Transverse colon (tissue), 4 donors: ENCODE measurements around the gene GPATCH11. TPM values are rescaled to one million over a fixed set of nuclear protein-coding genes. Genes with fewer than 3 reads are reported as not detected.

ENCODE experiments used
- DNase-seq: peaks from one replicate; pipeline ENCODE4 v3.0.0-alpha.2; 2019
- H3K27ac ChIP-seq, 4 donors: fragments of 200-600 bp; sonication (generic); 2 replicates each; pipeline ENCODE4 v1.5.1; 2016 to 2018; ENCODE audit warnings: inconsistent platforms in 4 of 4
- H3K27me3 ChIP-seq: fragments of 200-600 bp; sonication (generic); 2 replicates; pipeline ENCODE4 v1.5.1; 2017; ENCODE audit warnings: inconsistent platforms
- H3K36me3 ChIP-seq, 4 donors: fragments of 200-600 bp; sonication (generic); 2 replicates each; pipeline ENCODE4 v1.5.1; 2017 to 2019; ENCODE audit warnings: inconsistent platforms in 4 of 4
- H3K4me1 ChIP-seq, 4 donors: fragments of 200-600 bp; sonication (generic); 2 replicates each; pipeline ENCODE4 v1.5.1; 2017 to 2020; ENCODE audit warnings: inconsistent platforms in 4 of 4
- H3K4me3 ChIP-seq, 4 donors: fragments of 200-600 bp; sonication (generic); 1 replicate in 1 of 4; 2 replicates in 3 of 4; pipeline versions ENCODE4 v1.5.1 to v1.6.1; 2017 to 2019; ENCODE audit warnings: inconsistent platforms in 4 of 4
- H3K9me3 ChIP-seq, 2 donors: fragments of 200-600 bp; sonication (generic); 2 replicates each; pipeline ENCODE4 v1.5.1; 2017 to 2019; ENCODE audit warnings: inconsistent platforms in 2 of 2
- CTCF ChIP-seq, 5 experiments: fragments of 200-600 bp in 3 of 5; fragments of 450-650 bp in 2 of 5; sonication (generic) in 3 of 5; IDR thresholded peaks; 1 replicate in 2 of 5; 2 replicates in 3 of 5; pipeline ENCODE4 v1.5.1; 2016 to 2017; ENCODE audit warnings: antibody characterized with exemption in 5 of 5, inconsistent platforms in 3 of 5, mild to moderate bottlenecking in 2 of 5, moderate library complexity in 1 of 5
- EP300 ChIP-seq: sonication (generic); formaldehyde crosslinking; IDR thresholded peaks from one replicate; pipeline ENCODE4 v1.6.1; 2017; ENCODE audit warnings: antibody characterized with exemption, low read depth
- POLR2A ChIP-seq: fragments of 450-650 bp; IDR thresholded peaks from one replicate; pipeline ENCODE4 v1.6.1; 2016; ENCODE audit warnings: antibody characterized with exemption, mild to moderate bottlenecking, moderate library complexity
- POLR2AphosphoS5 ChIP-seq, 3 donors: sonication (generic); formaldehyde crosslinking; IDR thresholded peaks; one replicate each; pipeline ENCODE4 v1.6.1; 2016; ENCODE audit warnings: antibody characterized with exemption in 3 of 3
- WGBS, 2 donors: methylation state at CpG; one replicate each; pipeline ENCODE4 v1.1.5; 2018; ENCODE audit warnings: low coverage in 1 of 2; 5-methylcytosine and 5-hydroxymethylcytosine counted together
- in situ Hi-C, 4 donors: fragments of 200-750 bp; cut with MboI; loops; one replicate each; pipeline versions ENCODE4 v1.15.0 to v1.15.1; 2017; ENCODE audit warnings: low sequenced_read_pairs in 3 of 4, low pct_ligation_motif_present in 1 of 4, low pct_unique_long_range_greater_than_20kb in 1 of 4
- intact Hi-C: fragments of 100-400 bp; cut with DNase I; formaldehyde crosslinking; loops from one replicate; pipeline ENCODE4 v1.15.1; 2023; ENCODE audit warnings: low total_unique reads
- total RNA-seq, 4 donors: library from RNA; depleted of rRNA; stranded (reverse); fragments of >200 nt; gene quantifications; one replicate each; pipeline ENCODE4 v1.1.0, GENCODE V29; 2016

The GPATCH11 gene
- total RNA-seq, 4 donors from 2014 or later = 0.20 to 7.9 (median 5.7) TPM

GRCh38 chr2:37105150-37105549, 20.8 kb downstream of the GPATCH11 start:
- intact Hi-C loops (no loop called here), in situ Hi-C loops (no loop called here)
- Histone ChIP-seq H3K4me1 (no peaks in the 10 kb centered on the region), H3K27ac (no peak overlapping the region), H3K9me3 (no peaks in the 10 kb centered on the region), H3K4me3 (no peak overlapping the region), H3K36me3 (peaks cover 0 to 43% (median 17%) of the 10 kb centered on the region in 4 donors), H3K27me3 (no peaks in the 10 kb centered on the region)
- DNase-seq = no peak
- WGBS, 2 donors = 82 to 85% methylated on average over 4 to 5 of the region's 5 CpGs
- no peak for TF ChIP-seq POLR2AphosphoS5 (IDR thresholded peaks at IDR 0.05)
- no peak for TF ChIP-seq CTCF (IDR thresholded peaks at IDR 0.05)
- TF ChIP-seq EP300 = no peak
- no peak for TF ChIP-seq POLR2A

DNA sequence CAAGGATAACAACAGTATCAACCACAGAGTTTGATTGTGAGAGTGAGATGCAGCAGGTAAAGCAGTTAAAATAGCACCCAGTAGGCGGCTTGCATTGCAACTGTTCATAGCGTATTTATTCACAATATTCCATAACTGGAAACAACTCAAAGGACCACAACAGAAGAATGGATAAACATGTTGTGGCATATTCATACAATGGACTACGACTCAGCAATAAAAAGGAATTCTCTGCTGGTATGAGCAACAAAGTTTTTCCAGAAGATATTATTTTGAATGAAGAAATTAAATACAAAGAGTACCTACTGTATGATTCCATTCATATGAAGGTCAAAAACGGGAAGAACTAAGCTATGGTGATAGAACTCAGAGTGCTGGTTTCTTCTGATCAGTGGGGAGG, 25.2 kb downstream of the GPATCH11 start:
- 91 to 92% methylated on average over 4 of the region's 4 CpGs for WGBS, 2 donors
- in situ Hi-C loops (no loop called here), intact Hi-C loops (no loop called here)
- no peak overlapping the region for H3K27ac ChIP-seq
- no peak overlapping the region for H3K4me3 ChIP-seq
- TF ChIP-seq POLR2A (no peak), EP300 (no peak), POLR2AphosphoS5 (IDR thresholded peaks at IDR 0.05) (no peak), CTCF (IDR thresholded peaks at IDR 0.05) (no peak)
- peaks cover 0 to 56% (median 11%) of the 10 kb centered on the region in 4 donors for H3K36me3 ChIP-seq
- no peaks in the 10 kb centered on the region for H3K4me1 ChIP-seq
- H3K9me3 ChIP-seq = no peaks in the 10 kb centered on the region
- no peak for DNase-seq
- H3K27me3 ChIP-seq = no peaks in the 10 kb centered on the region

DNA sequence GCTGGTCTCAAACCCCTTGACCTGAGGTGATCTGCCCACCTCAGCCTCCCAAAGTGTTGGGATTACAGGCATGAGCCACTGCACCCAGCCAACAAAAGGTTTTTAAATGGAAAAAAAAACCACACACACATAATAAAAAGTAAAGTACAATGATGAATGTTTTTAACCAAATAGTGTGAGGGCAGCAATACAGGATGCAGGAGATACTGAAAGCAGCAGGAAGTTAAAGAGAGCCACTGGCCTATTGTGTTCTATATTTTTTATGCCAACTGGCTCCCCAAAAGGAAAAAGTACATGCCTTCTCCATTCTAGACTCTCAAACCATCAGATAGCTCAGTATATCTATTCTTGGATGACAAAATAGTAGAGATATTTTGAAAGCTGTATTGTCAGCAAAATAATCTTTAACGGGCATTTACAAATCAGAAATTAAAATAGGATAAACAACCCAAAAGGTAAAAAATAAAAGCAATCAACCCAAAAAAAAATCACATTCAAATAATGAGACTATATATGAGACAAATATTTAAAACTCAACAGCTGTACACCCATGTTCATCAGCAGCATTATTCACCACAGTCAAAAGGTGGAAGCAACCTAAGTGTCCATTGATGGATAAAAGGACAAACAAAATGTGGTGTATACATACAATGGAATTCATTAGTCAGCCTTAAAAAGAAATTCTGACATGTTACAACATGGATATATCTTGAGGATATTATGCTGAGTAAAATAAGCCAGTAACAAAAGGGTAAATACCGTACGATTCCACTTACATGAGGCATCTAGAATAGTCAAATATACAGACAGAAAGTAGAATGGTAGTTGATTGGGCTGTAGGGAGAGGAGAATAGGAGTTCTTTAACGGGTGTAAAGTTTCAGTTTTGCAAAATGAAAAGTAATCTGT, 26.2 kb downstream of the GPATCH11 start:
- no peak for TF ChIP-seq POLR2A
- in situ Hi-C loops = no loop called here
- intact Hi-C loops = no loop called here
- Histone ChIP-seq H3K36me3 (peaks cover 0 to 60% (median 11%) of the 10 kb centered on the region in 4 donors), H3K27me3 (no peaks in the 10 kb centered on the region), H3K27ac (no peak overlapping the region), H3K9me3 (no peaks in the 10 kb centered on the region), H3K4me1 (no peaks in the 10 kb centered on the region), H3K4me3 (no peak overlapping the region)
- DNase-seq = no peak
- WGBS, 2 donors = 90 to 94% methylated on average over 4 of the region's 4 CpGs

GRCh38 chr2:37111958-37112357, 27.6 kb downstream of the GPATCH11 start:
- Histone ChIP-seq H3K4me1 (no peaks in the 10 kb centered on the region), H3K9me3 (no peaks in the 10 kb centered on the region), H3K27me3 (no peaks in the 10 kb centered on the region), H3K4me3 (no peak overlapping the region), H3K36me3 (peaks cover 0 to 54% (median 7%) of the 10 kb centered on the region in 4 donors), H3K27ac (no peak overlapping the region)
- intact Hi-C loops = no loop called here
- WGBS, 2 donors = 100% methylated on average over 1 to 2 of the region's 2 CpGs
- in situ Hi-C loops = no loop called here
- TF ChIP-seq POLR2AphosphoS5 (IDR thresholded peaks at IDR 0.05) (no peak), CTCF (IDR thresholded peaks at IDR 0.05) (no peak), POLR2A (no peak), EP300 (no peak)
- no peak for DNase-seq
